ENCODE results near the gene LRP5. TPM values are rescaled to one million over a fixed set of nuclear protein-coding genes. Genes with fewer than 3 reads are reported as not detected.

The LRP5 gene
- total RNA-seq, 2 experiments from 2014 or later: 10.2 to 10.7 TPM

DNA sequence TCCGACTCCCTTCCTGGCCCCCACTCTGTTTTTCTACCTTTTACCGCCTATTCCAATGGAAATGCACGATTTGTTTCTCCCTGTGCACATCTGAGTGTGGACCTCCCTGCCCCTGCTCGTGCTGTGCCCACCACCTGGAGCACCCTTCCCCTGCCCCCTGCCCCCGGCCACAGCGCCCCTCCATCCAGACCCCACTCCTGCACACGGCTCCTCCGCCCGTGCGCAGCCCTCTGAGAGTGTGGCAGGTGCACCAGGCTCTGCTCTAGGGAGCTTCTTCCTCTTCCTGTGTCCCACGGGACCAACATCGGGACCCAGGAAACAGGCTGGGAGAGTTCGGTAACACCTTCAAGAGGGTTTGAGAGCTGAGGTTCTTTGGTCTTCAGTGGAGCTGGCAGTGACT is 62.9 kb downstream of the LRP5 start:
- ChIA-PET POLR2A (no interaction called here), CTCF (interaction anchor here (1.1 kb wide), 1 partner anchor 9 kb away, joined by 6 read pairs; no protein-coding TSS in a partner anchor)

DNA sequence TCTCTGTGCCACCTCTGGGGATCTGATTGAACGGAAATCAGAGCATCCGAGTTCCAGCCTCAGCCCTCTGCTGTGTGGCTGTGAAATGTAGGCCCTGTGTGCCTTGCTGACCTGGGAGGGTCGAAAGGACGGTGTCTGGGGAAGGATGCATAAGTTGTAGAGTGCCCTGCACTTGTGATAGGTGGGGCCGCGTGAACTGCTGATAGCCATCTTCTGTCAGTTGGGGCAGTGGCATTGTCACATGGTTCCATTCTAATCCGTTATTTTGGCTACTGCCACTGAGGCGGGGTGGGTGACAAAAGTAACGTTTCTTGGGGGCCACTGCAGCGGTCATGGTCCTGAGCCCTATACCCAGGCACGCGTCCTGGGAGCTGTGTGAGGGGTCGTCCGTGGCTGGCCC is 63.4 kb downstream of the LRP5 start:
- CTCF ChIA-PET: interaction anchor here (1.1 kb wide), 1 partner anchor 9 kb away, joined by 6 read pairs; no protein-coding TSS in a partner anchor
- POLR2A ChIA-PET: no interaction called here

DNA sequence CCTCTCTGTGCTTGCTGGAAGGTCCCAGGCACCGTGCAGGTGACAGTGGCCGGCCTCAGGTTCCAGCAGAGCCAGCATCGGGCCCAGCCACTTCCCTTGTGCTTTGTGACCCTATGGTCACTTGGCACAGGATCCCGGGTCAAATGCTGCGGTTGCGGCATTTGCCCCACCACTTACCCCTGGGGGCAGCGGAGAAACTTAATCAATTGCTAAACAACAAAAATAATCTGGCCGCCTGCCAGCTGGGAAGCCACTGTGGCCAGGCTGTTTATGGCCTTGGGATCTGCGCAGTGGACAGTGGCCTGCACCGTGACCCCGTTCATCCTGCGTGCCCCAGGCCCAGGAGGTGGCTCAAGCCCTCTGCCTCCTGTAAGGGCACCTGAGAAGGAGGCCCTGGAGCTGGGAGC is 65.0 kb downstream of the LRP5 start:
- CTCF ChIA-PET: no interaction called here
- POLR2A ChIA-PET: no interaction called here

DNA sequence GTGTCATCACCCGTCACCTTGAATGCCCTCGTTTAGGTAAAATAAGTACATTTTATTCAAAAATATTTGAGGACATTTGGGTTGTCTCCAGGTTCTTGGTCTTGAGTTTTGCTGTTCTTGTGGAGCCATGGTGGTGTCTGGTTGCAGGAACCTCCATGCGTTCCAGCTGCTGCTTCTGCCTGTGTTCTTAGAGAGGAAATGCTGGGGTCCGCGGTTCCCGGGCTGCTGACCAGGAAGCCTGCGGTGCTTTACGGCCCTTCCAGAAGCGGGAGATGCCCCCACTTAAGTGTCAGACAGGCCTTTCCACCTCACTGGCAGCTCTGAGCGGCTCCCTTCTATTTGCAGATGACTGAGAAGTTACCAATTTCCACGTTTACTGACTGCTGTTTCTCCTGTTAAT is 66.8 kb downstream of the LRP5 start:
- POLR2A ChIA-PET: no interaction called here
- CTCF ChIA-PET: no interaction called here

DNA sequence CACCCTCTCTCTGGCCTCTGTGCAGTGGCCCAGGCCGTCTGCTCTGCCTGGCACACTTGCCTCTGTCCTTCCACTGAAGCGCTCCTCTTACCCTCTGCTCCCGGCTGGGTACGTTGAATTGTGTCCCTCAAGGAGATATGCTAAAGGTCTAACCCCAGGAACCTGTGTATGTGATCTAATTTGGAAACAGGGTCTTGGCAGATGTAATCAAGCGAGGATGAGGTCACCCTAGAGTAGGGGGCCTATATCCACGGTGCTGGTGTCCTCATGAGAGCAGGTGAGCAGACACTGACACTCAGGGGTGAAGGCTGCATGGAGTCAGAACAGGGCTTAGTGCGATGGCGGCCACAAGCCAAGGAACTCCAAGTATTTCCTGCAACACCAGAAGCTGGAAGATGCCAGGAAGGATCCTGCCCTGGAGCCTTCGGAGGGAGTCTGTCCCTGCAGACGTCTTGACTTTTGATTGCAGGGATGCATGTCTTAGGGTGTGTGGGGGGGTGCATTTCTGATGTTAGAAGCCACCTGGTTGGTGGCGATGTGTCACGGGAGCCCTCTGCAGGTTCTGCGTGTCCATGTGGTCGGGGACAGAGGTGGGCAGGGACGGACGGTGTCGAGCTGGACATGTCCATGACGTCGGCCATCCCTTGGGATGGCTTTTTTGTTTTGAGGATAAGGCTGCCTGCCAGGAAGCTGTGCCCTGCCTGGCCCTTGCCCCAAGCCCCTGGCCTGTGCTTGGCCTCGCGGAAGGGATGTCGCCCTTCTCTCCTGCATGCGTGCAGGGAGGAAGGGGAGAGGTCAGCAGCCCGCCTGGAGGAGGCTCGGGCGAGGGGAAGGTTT is 68.6 kb downstream of the LRP5 start:
- ChIA-PET POLR2A (no interaction called here), CTCF (no interaction called here)

DNA sequence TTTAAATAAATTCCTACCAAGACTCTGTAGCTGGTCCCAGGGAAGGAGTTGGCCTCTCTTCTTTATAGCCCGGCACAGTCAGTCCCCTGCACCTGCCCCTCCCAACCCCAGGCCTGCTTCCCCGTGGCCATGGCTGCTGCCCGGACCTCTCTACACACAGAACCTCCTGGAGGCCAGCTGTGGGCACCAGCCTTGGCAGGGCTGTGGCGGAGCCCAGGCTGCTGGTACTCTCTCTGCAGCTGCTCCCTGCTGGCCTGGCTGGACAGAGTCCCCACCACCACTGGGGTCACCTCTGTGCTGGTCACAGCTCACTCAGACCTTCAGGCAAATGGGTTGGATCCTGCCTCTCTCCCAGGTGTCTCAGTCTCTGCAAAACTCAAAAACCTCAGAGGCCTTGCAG is 69.3 kb downstream of the LRP5 start:
- POLR2A ChIA-PET: no interaction called here
- CTCF ChIA-PET: no interaction called here

DNA sequence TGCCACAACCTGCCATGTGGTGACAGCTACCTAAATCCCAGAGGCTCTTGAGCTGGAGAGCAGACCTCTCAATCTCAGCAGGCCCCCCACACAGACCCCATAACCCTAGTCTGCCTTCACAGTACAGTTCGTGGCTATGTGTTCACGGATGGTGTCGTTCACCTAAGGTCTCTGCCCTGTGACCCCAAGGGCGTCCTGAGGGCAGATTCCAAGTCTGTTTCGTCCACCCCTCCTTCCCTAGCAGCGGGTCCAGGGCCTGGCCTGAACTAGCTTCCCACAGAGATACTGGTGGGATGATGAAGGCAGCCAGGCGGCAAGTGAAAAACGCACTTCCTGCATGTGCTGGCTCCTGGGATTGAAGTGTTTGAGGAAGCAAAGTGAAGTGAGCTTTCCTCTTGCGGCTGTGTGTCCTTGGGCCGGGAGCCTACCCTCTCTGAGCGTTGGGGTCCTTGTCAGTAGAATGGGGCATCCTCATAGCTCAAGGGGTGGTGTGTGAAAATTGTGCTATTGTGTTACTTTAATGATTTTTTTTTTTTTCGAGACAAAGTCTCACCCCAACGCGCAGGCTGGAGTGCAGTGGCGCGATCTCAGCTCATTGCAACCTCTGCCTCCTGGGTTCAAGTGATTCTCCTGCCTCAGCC is 70.1 kb downstream of the LRP5 start:
- POLR2A ChIA-PET: no interaction called here
- CTCF ChIA-PET: interaction anchor here (1.5 kb wide), 1 partner anchor 33 kb away, joined by 3 read pairs; no protein-coding TSS in a partner anchor

DNA sequence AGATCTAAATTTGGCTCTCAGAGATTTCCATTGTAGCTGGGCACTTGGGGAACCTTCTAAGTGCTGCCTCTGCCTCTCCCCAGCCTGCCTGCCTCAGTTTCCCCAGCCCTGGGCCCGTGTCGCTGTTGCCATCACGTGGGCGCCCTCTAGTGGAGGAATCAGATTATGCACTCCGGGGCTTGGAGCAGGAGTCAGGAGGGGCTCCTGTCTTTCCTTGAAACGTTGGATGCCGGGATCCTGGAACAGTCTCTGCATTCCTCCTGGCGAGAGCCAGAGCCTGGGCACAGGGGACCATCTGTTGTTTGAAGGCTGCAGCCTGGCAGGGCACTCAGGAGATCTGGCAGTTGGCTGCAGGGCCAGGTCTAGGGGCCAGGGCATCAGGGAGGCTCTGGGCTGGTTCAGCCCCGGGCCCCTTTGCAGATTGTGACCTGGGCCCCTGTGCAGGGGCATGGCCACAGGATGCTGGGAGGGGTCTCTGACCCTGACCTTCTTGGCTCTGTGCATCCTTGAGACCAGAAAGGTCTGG is 71.6 kb downstream of the LRP5 start:
- ChIA-PET CTCF (interaction anchor here (0.8 to 1.5 kb wide), 5 partner anchors 12 to 85 kb away, joined by 3 to 4 read pairs (median 3); no protein-coding TSS in a partner anchor), POLR2A (no interaction called here)

DNA sequence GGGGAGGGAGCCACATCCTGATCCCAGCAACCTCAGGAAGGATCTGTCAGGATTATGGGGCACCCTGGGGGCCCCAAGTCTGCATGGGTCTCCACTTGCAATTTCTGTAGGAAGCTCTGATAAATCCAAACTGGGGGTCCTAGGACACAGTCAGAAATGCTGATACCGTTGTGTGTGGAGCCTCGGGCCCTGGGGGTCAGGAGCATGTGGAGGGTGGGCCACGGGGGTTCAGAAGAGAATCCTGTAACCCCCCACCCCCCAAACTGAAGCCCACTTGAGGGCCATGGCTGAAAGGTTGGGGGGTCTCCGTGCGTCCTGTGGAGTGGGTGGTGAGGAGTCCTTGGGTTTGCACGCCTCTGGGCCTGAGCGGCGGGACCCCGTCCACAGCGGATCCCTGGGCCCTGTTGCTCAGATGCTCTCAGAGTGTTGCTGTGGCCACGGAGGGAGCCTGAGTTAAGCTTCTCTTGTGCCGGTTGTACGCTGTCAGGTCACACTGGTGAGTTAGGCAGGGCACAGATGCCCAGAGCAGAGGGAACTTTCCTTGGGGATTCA is 72.2 kb downstream of the LRP5 start:
- CTCF ChIA-PET: interaction anchor here (0.8 kb wide), 1 partner anchor 9 kb away, joined by 6 read pairs; no protein-coding TSS in a partner anchor
- POLR2A ChIA-PET: no interaction called here

DNA sequence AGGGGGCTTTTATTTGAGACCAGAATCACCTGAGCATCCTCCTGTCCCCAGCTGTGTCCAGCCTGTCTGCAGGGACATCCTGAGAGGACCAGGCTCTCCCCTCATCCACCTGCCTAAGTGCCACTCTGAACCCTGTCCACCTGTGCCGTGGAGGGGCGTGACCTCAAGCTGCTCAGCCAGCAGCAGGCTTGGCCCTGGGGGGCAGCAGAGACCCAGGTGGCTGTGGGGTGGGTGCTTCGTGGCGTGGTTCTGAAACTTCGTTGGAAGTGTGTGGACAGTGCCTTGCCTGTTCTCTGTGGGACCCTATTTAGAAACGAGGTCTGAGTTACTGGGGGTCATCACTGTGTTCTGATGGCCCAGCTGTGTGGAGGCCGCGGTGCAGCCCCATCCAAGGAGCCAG is 72.7 kb downstream of the LRP5 start:
- ChIA-PET POLR2A (no interaction called here), CTCF (interaction anchor here (0.8 kb wide), 1 partner anchor 10 kb away, joined by 6 read pairs; no protein-coding TSS in a partner anchor)

DNA sequence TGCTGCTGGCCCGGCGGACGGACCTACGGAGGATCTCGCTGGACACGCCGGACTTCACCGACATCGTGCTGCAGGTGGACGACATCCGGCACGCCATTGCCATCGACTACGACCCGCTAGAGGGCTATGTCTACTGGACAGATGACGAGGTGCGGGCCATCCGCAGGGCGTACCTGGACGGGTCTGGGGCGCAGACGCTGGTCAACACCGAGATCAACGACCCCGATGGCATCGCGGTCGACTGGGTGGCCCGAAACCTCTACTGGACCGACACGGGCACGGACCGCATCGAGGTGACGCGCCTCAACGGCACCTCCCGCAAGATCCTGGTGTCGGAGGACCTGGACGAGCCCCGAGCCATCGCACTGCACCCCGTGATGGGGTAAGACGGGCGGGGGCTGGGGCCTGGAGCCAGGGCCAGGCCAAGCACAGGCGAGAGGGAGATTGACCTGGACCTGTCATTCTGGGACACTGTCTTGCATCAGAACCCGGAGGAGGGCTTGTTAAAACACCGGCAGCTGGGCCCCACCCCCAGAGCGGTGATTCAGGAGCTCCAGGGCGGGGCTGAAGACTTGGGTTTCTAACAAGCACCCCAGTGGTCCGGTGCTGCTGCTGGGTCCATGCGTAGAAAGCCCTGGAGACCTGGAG is 74.1 kb downstream of the LRP5 start:
- POLR2A ChIA-PET: no interaction called here
- CTCF ChIA-PET: no interaction called here

DNA sequence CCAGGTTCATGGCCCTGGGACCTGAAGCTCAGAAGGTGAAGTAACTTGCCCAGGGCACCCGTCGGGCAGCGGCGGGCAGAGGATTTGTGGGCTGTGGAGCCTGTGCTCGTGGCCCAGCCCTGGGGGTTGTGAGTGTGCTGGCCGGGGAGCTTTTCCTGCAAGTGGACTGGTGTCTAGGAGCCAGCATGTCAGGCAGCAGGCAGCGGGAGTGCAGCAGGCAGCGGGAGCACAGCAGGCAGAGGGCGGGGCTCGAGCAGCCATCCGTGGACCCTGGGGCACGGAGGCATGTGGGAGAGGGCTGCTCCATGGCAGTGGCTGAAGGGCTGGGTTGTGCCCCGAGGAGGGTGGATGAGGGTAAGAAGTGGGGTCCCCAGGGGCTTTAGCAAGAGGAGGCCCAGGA is 75.4 kb downstream of the LRP5 start:
- POLR2A ChIA-PET: no interaction called here
- CTCF ChIA-PET: interaction anchor here (1.4 kb wide), 1 partner anchor 130 kb away, joined by 3 read pairs; no protein-coding TSS in a partner anchor

DNA sequence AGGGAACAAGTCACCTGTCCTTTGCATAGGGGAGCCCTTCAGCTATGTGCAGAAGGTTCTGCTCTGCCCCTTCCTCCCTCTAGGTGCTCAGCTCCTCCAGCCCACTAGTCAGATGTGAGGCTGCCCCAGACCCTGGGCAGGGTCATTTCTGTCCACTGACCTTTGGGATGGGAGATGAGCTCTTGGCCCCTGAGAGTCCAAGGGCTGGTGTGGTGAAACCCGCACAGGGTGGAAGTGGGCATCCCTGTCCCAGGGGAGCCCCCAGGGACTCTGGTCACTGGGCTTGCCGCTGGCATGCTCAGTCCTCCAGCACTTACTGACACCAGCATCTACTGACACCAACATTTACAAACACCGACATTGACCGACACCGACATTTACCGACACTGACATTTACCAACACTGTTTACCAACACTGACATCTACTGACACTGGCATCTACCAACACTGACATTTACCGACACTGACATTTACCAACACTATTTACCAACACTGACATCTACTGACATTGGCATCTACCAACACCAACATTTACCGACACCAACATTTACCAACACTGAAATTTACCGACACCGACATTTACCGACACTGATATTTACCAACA is 76.3 kb downstream of the LRP5 start:
- CTCF ChIA-PET: interaction anchor here (1.4 kb wide), 1 partner anchor 131 kb away, joined by 3 read pairs; no protein-coding TSS in a partner anchor
- POLR2A ChIA-PET: no interaction called here

DNA sequence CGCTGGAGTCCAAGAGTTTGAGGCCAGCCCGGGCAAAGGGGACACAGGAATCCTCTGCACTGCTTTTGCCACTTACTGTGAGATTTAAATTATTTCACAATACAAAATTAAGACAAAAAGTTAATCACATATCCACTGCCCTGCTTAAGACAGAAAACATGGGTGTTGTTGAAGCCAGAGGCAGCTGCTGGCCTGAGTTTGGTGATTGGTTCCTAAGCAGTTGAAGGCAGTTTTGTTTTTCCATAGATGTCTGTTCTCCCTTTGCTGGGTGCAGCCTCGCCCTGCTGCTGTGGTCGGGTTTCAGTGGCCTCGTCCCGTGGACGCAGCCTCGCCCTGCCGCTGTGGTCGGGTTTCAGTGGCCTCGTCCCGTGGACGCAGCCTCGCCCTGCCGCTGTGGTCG is 77.9 kb downstream of the LRP5 start:
- POLR2A ChIA-PET: no interaction called here
- CTCF ChIA-PET: no interaction called here

DNA sequence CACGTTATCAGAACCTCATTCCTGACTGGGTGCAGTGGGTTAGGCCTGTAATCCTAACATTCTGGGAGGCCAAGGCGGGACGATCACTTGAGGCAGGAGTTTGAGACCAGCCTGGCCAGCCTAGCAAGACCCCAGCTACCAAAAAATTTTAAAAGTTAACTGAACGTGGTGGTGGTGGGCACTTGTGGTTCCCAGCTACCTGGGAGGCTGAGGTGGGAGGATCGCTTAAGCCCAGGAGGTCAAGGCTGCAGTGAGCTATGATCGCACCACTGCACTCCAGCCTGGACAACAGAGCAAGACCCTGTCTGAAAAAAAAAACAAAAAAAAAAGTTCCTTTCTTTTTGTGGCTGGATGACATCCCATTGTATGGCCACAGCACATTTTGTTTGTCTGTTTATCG is 80.4 kb downstream of the LRP5 start:
- ChIA-PET POLR2A (no interaction called here), CTCF (no interaction called here)

DNA sequence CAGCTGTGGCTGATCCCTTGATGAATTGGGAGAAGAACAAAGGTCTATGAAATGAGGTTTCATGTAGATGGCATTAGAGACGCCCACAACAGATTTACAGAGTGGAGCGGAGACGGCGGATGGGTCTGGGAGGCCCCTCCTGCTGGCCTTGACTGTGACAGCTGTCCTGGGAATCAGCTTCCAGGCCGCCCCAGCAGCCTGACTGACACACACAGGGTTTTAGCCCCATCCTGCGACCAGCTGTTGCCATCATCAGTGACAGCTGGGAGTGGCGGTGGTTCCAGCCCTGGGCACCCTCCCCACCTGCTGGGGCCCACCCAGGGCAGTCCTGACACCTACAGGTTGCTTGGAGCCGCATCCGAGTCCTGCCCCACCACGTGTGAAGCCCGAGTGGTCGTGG is 84.1 kb downstream of the LRP5 start:
- POLR2A ChIA-PET: no interaction called here
- CTCF ChIA-PET: no interaction called here

DNA sequence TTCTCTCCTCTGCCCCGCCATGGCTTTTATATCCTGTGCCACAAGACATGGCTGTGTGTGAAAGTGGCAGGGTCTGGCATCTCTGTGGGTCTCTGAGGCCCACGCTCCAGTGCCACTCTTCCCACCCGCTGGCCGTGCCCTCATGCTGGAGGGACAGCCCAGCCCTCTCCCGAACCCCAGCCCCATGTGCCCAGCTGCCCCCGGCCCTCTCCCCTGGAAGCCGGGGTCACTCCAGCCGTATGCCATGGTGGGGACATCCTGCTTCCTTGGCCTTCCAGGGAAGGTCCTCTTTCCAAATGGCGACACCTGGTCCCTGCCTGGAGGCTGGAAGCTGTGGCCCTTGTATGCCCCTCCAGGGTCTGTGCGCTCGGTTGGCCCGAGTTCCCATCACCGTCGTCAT is 84.9 kb downstream of the LRP5 start:
- POLR2A ChIA-PET: no interaction called here
- CTCF ChIA-PET: no interaction called here

DNA sequence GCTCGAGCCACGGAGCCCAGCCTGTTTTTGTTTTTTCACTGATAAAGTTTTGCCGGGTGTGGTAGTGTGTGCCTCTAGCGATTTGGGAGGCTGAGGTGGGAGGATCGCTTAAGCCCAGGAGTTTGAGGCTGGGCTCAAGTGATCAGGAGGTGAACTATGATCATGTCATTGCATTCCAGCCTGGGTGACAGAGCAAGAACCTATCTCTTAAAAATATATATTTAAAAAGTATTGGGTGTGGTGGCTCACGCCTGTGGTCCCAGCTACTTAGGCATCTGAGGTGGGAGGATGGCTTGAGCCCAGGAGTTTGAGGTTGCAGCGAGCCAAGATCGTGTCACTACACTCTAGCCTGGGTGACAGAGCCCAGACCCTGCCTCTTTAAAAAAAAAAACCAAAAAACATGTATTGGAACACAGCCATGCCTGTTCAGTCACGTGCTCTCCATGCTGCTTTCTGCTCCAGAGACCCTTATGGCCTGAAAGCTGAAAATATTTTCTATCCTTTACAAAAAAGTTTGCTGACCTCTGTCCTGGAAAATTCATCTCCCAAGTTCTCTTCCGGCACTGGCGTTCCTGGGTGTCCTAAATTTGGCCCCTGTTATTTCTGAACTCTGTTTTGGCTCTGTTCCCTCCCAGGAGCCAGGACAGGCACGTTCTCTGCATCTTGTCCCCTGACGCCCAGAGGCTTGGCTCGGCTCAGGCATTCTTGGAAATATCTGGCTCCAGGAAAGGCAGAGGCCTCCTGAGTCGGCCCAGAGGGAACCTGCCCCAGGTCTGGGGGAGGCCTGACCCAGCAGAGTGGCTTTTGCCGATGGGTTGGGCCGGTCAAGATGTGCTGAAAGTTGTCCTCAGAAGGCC is 86.8 kb downstream of the LRP5 start:
- POLR2A ChIA-PET: no interaction called here

DNA sequence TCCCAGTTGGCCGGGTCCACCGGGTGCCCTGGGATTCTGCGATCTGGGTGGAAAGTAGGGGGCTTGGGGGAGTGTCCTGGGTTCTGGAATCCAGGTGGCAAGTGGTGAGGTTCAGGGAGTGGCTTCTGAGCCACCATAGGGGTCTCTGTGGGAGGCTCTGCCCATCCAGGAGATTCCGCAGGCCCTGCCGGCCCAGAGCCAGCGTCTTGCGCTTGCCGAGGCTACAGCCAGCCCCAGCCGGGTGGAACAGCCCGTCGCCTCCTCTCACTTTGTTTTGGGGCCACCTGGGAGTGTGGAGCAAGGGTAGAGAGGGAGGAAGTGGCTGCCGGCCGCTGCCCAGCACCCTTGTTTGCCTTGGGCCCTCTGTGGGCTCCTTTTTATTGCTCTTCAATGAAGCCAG is 87.5 kb downstream of the LRP5 start:
- CTCF ChIA-PET: no interaction called here
- POLR2A ChIA-PET: no interaction called here

More for the DNA sequence above, 86.8 kb downstream of the LRP5 start:
- CTCF ChIA-PET: no interaction called here

All from activated CD8-positive, alpha-beta memory T cell treated with anti-CD3 and anti-CD28 coated beads for 36 hours (primary cell).